ENCODE results near the gene SCNN1A. TPM values are rescaled to one million over a fixed set of nuclear protein-coding genes. Genes with fewer than 3 reads are reported as not detected.

Gene SCNN1A
- total RNA-seq, 1 experiment from 2014 or later = 17.1 TPM

- POLR2A ChIA-PET = interaction anchor here (0.5 to 0.6 kb wide), 2 partner anchors 39 to 86 kb away, joined by 3 read pairs; no protein-coding TSS in a partner anchor
- no peaks in the 10 kb centered on the region for H3K27me3 ChIP-seq (ENCODE audit: control insufficient read depth, insufficient read depth, low read length)
- intact Hi-C loops (cut with micrococcal nuclease; ENCODE audit: unreplicated experiment) (loop anchor here (5.0 kb wide), 1 partner anchor 138 kb away; no protein-coding TSS in a partner anchor), in situ Hi-C loops (cut with HindIII; ENCODE audit: low pct_unique_long_range_greater_than_20kb, low sequenced_read_pairs) (no loop called here)
- peaks cover 45% of the 10 kb centered on the region for H3K4me1 ChIP-seq (ENCODE audit: control insufficient read depth, insufficient read depth, low read length)
- CTCF ChIA-PET = no interaction called here
- no peaks in the 10 kb centered on the region for H3K9me3 ChIP-seq (ENCODE audit: control insufficient read depth, insufficient read depth, low read depth, low read length)
- ATAC-seq (no peak), DNase-seq (ENCODE audit: low read depth, low spot score) (no peak)
- no peak overlapping the region for H3K27ac ChIP-seq (ENCODE audit: low read length)
- no TSS peak for BruUV-seq (replicated peaks)
- TF ChIP-seq REST (IDR thresholded peaks at IDR 0.05; ENCODE audit: insufficient read depth in 1 of 2, low read depth in 2 of 2, low read length in 1 of 2) (no peak), POLR2AphosphoS5 (IDR thresholded peaks at IDR 0.05; ENCODE audit: low read depth, low read length) (no peak), TCF7L2 (IDR thresholded peaks at IDR 0.05; ENCODE audit: low read depth, low read length) (no peak), SIN3A (IDR thresholded peaks at IDR 0.05; ENCODE audit: borderline replicate concordance, insufficient read depth, low read depth, low read length) (no peak)
- TF ChIP-seq, protein P1, sequence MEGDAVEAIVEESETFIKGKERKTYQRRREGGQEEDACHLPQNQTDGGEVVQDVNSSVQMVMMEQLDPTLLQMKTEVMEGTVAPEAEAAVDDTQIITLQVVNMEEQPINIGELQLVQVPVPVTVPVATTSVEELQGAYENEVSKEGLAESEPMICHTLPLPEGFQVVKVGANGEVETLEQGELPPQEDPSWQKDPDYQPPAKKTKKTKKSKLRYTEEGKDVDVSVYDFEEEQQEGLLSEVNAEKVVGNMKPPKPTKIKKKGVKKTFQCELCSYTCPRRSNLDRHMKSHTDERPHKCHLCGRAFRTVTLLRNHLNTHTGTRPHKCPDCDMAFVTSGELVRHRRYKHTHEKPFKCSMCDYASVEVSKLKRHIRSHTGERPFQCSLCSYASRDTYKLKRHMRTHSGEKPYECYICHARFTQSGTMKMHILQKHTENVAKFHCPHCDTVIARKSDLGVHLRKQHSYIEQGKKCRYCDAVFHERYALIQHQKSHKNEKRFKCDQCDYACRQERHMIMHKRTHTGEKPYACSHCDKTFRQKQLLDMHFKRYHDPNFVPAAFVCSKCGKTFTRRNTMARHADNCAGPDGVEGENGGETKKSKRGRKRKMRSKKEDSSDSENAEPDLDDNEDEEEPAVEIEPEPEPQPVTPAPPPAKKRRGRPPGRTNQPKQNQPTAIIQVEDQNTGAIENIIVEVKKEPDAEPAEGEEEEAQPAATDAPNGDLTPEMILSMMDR (IDR thresholded peaks at IDR 0.05) = no peak
- H3K4me3 ChIP-seq (ENCODE audit: low read depth in 2 of 2, low read length in 2 of 2) = no peak overlapping the region
- H3K36me3 ChIP-seq (ENCODE audit: control insufficient read depth, insufficient read depth, low read length) = peaks cover 5% of the 10 kb centered on the region
These were observed 46.2 kb downstream of the SCNN1A start for GRCh38 chr12:6328945-6329702.

DNA sequence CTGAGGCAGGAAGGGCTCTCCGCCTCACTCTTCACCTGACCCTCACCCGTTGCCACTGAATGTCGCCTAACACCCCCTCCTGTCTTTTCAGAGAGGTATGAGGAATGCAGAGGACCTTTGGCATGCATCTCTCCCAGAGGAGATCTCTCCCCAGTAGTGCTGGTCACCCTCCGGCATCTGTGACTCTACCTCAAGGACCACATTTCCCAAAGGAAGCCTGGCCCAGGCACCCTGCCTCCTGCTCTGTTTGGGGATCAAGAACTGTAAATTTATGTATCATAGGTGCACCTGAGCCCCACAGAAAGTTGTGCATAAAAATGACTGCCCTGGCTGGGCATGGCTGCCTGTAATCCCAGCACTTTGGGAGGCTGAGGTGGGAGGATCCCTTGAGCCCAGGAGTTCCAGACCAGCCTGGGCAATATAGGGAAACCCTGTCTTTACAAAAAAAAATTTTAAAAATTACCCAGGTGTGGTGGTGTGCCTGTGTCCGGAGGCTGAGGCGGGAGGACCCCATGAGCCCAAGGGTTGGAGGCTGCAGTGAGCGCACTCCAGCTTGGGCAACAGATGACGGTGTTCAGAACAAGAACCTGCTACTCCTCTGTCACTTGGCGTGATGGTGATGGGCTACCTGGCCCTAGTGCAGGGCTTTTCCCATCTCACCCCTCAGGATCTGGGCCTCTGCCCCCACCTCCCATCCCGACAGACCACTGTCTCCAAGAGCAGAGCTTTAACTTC, 47.2 kb downstream of the SCNN1A start:
- Histone ChIP-seq H3K9me3 (ENCODE audit: control insufficient read depth, insufficient read depth, low read depth, low read length) (no peaks in the 10 kb centered on the region), H3K27me3 (ENCODE audit: control insufficient read depth, insufficient read depth, low read length) (no peaks in the 10 kb centered on the region), H3K27ac (ENCODE audit: low read length) (no peak overlapping the region; the same call in 1 of the 2 replicates), H3K36me3 (ENCODE audit: control insufficient read depth, insufficient read depth, low read length) (peaks cover 4% of the 10 kb centered on the region), H3K4me1 (ENCODE audit: control insufficient read depth, insufficient read depth, low read length) (peaks cover 44% of the 10 kb centered on the region), H3K4me3 (ENCODE audit: low read depth in 2 of 2, low read length in 2 of 2) (no peak overlapping the region)
- DNase-seq (ENCODE audit: low read depth, low spot score) (no peak), ATAC-seq (no peak)
- BruUV-seq (replicated peaks) = no TSS peak
- in situ Hi-C loops (cut with HindIII; ENCODE audit: low pct_unique_long_range_greater_than_20kb, low sequenced_read_pairs) (no loop called here), intact Hi-C loops (cut with micrococcal nuclease; ENCODE audit: unreplicated experiment) (loop anchor here (5.0 kb wide), 1 partner anchor 139 kb away; no protein-coding TSS in a partner anchor)
- no peak for TF ChIP-seq TCF7L2 (IDR thresholded peaks at IDR 0.05; ENCODE audit: low read depth, low read length)
- TF ChIP-seq POLR2AphosphoS5 (IDR thresholded peaks at IDR 0.05; ENCODE audit: low read depth, low read length) = no peak
- TF ChIP-seq REST (IDR thresholded peaks at IDR 0.05; ENCODE audit: insufficient read depth in 1 of 2, low read depth in 2 of 2, low read length in 1 of 2) = no peak
- no peak for TF ChIP-seq SIN3A (IDR thresholded peaks at IDR 0.05; ENCODE audit: borderline replicate concordance, insufficient read depth, low read depth, low read length)
- TF ChIP-seq, protein P1 (IDR thresholded peaks at IDR 0.05) = no peak
- ChIA-PET CTCF (interaction anchor here (0.5 kb wide), 1 partner anchor 42 kb away, joined by 3 read pairs; no protein-coding TSS in a partner anchor), POLR2A (interaction anchor here (0.6 kb wide), 1 partner anchor 87 kb away, joined by 3 read pairs; no protein-coding TSS in a partner anchor)
